Neural cell (in vitro differentiated cells): ENCODE measurements around the gene PROZ. TPM values are rescaled to one million over a fixed set of nuclear protein-coding genes. Genes with fewer than 3 reads are reported as not detected.

Experiments used
- H2AFZ ChIP-seq: fragments of 200-600, 300-800 bp; sonication (generic), shearing (Covaris generic); 2 replicates; pipeline ENCODE4 v1.6.0; 2014; ENCODE audit warnings: low read depth, mild to moderate bottlenecking, antibody characterized with exemption, low read length, moderate library complexity
- H3F3A ChIP-seq: fragments of 200-600 bp; shearing (Covaris generic); 2 replicates; pipeline ENCODE4 v1.6.1; 2016; ENCODE audit warnings: mild to moderate bottlenecking, moderate library complexity, mixed read lengths, antibody characterized with exemption, low read length; ENCODE audit not compliant: insufficient read depth, poor library complexity, severe bottlenecking
- H3K27ac ChIP-seq: fragments of 200-600, 300-800 bp; sonication (generic), shearing (Covaris generic); 2 replicates; pipeline ENCODE4 v1.5.1; 2014; ENCODE audit warnings: mild to moderate bottlenecking, low read length, moderate library complexity
- H3K27me3 ChIP-seq: fragments of 300-800, 200-600 bp; sonication (generic), shearing (Covaris generic); 2 replicates; pipeline ENCODE4 v1.6.0; 2014; ENCODE audit warnings: mild to moderate bottlenecking, low read depth, low read length, moderate library complexity; ENCODE audit not compliant: insufficient read depth
- H3K36me3 ChIP-seq: fragments of 300-800, 200-600 bp; sonication (generic), shearing (Covaris generic); 2 replicates; pipeline ENCODE4 v1.5.1; 2014; ENCODE audit warnings: mild to moderate bottlenecking, antibody characterized with exemption, low read length, moderate library complexity; ENCODE audit not compliant: insufficient read depth
- H3K4me2 ChIP-seq: fragments of 300-800, 200-600 bp; sonication (generic), shearing (Covaris generic); 2 replicates; pipeline ENCODE4 v1.6.0; 2014; ENCODE audit warnings: mild to moderate bottlenecking, low read length
- H3K4me3 ChIP-seq: fragments of 300-800, 200-600 bp; sonication (generic), shearing (Covaris generic); 2 replicates; pipeline ENCODE4 v1.5.1; 2014; ENCODE audit warnings: mild to moderate bottlenecking, low read length, moderate library complexity
- H3K79me2 ChIP-seq: fragments of 200-600 bp; shearing (Covaris generic); replicated peaks from 2 replicates; pipeline ENCODE4 v1.6.0; 2014; ENCODE audit warnings: mild to moderate bottlenecking, low read length, moderate library complexity; ENCODE audit not compliant: insufficient read depth
- H3K9ac ChIP-seq: fragments of 300-800, 200-600 bp; sonication (generic), shearing (Covaris generic); 2 replicates; pipeline ENCODE4 v1.6.1; 2016; ENCODE audit warnings: mild to moderate bottlenecking, low read length, mixed read lengths
- H3K9me2 ChIP-seq: fragments of 200-600 bp; shearing (Covaris generic); 2 replicates; pipeline ENCODE4 v1.6.1; 2016; ENCODE audit warnings: mild to moderate bottlenecking, low read length, mixed read lengths; ENCODE audit not compliant: insufficient read depth
- H3K9me3 ChIP-seq: fragments of 200-600, 300-800 bp; sonication (generic), shearing (Covaris generic); 2 replicates; pipeline ENCODE4 v1.6.1; 2016; ENCODE audit warnings: mild to moderate bottlenecking, mixed run types, low read length, moderate library complexity, mixed read lengths
- H4K20me1 ChIP-seq: fragments of 200-600 bp; shearing (Covaris generic); 2 replicates; pipeline ENCODE4 v1.6.1; 2016; ENCODE audit warnings: mild to moderate bottlenecking, mixed run types; ENCODE audit not compliant: insufficient read depth
- CTCF ChIP-seq: fragments of 450-650 bp; IDR thresholded peaks from 2 replicates; pipeline ENCODE4 v1.5.1; 2014; ENCODE audit warnings: antibody characterized with exemption, mild to moderate bottlenecking, moderate library complexity; ENCODE audit not compliant: poor library complexity, severe bottlenecking
- EP300 ChIP-seq: fragments of 450-650 bp; conservative IDR thresholded peaks from 2 replicates; pipeline ENCODE4 v1.6.1; 2014; ENCODE audit warnings: antibody characterized with exemption, mild to moderate bottlenecking, moderate library complexity; ENCODE audit not compliant: poor library complexity, severe bottlenecking
- EZH2 ChIP-seq: fragments of 200-600, 300-800 bp; shearing (Covaris generic), sonication (generic); IDR thresholded peaks from 2 replicates; pipeline ENCODE4 v1.6.1; 2014; ENCODE audit warnings: antibody characterized with exemption, low read length, borderline replicate concordance, mild to moderate bottlenecking; ENCODE audit not compliant: insufficient read depth, poor library complexity, severe bottlenecking
- MXI1 ChIP-seq: fragments of 450-650 bp; conservative IDR thresholded peaks from 2 replicates; pipeline ENCODE4 v1.6.1; 2014; ENCODE audit warnings: antibody characterized with exemption, mild to moderate bottlenecking; ENCODE audit not compliant: poor library complexity, severe bottlenecking
- POLR2AphosphoS5 ChIP-seq: IDR thresholded peaks from 2 replicates; pipeline ENCODE4 v1.6.1; 2012
- RAD21 ChIP-seq: fragments of 450-650 bp; conservative IDR thresholded peaks from 2 replicates; pipeline ENCODE4 v1.6.1; 2014; ENCODE audit warnings: antibody characterized with exemption, mild to moderate bottlenecking, moderate library complexity
- SMC3 ChIP-seq: fragments of 450-650 bp; conservative IDR thresholded peaks from 2 replicates; pipeline ENCODE4 v1.6.1; 2014; ENCODE audit warnings: antibody characterized with exemption, mild to moderate bottlenecking, moderate library complexity; ENCODE audit not compliant: poor library complexity
- TAF1 ChIP-seq: IDR thresholded peaks from 2 replicates; pipeline ENCODE4 v1.6.1; 2012; ENCODE audit warnings: low read depth
- polyA plus RNA-seq: library from polyadenylated mRNA; depleted of rRNA; stranded (reverse); fragments of >200 nt; gene quantifications from 2 replicates; pipeline ENCODE4 v1.2.3, GENCODE V29; 2014
- TF ChIP-seq, protein P1 (sequence below): IDR thresholded peaks from 2 replicates; pipeline ENCODE4 v1.6.1; 2012; ENCODE audit warnings: borderline replicate concordance

The PROZ gene
- polyA plus RNA-seq, 1 donor from 2014 or later: not detected

DNA sequence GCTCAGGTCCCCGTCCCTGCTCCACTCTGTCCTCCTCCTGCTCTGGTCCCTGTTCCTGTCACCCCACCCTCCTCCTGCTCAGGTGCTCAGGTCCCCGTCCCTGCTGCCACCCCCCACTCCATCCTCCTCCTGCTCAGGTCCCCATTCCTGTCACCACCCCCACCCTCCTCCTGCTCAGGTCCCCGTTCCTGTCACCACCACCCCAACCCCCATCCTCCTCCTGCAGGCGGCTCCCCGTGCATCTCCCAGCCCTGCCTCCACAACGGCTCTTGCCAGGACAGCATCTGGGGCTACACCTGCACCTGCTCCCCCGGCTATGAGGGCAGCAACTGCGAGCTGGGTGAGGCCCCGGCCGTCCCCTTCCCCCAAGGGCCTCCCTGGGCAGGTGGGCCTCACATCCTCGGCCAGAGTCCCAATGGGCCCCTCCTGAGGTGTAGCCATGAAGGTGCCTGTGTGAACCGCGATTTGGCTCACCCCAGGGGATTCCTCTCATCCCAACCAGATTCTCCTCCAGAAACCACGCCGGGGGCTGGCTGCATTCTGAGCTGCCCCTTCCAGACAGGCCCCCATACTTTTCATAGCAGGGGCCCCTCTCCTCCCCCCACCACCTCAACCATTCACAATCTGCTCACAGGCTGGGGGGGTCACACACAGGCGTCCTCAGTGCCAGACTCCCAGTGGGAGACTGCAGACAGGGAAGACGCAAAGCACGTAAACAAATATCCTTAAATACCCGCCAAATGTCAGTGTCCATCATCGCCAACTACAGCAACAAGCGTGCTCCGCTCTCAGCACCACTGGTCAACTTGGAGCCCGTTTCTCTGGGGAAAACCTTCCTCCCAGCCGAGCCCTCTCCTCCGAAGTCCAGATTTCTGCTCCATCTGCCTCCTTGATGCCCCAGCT is 4.6 kb downstream of the PROZ start:
- Histone ChIP-seq H3K27me3 (no peaks in the 10 kb centered on the region), H3K4me3 (no peak overlapping the region)

GRCh38 chr13:113164492-113164891 is 6.0 kb downstream of the PROZ start:
- Histone ChIP-seq H3K9me2 (no peaks in the 10 kb centered on the region), H3K9me3 (no peaks in the 10 kb centered on the region), H3K27ac (no peak overlapping the region), H3K4me3 (no peak overlapping the region), H2AFZ (no peak overlapping the region), H3K79me2 (no peaks in the 10 kb centered on the region), H3K9ac (no peak overlapping the region), H3K27me3 (no peaks in the 10 kb centered on the region), H3K36me3 (no peaks in the 10 kb centered on the region), H4K20me1 (no peaks in the 10 kb centered on the region), H3F3A (no peaks in the 10 kb centered on the region), H3K4me2 (no peak overlapping the region)
- TF ChIP-seq MXI1 (no peak), POLR2AphosphoS5 (no peak), RAD21 (no peak), TAF1 (no peak), SMC3 (no peak), EZH2 (no peak)
- TF ChIP-seq, protein P1, sequence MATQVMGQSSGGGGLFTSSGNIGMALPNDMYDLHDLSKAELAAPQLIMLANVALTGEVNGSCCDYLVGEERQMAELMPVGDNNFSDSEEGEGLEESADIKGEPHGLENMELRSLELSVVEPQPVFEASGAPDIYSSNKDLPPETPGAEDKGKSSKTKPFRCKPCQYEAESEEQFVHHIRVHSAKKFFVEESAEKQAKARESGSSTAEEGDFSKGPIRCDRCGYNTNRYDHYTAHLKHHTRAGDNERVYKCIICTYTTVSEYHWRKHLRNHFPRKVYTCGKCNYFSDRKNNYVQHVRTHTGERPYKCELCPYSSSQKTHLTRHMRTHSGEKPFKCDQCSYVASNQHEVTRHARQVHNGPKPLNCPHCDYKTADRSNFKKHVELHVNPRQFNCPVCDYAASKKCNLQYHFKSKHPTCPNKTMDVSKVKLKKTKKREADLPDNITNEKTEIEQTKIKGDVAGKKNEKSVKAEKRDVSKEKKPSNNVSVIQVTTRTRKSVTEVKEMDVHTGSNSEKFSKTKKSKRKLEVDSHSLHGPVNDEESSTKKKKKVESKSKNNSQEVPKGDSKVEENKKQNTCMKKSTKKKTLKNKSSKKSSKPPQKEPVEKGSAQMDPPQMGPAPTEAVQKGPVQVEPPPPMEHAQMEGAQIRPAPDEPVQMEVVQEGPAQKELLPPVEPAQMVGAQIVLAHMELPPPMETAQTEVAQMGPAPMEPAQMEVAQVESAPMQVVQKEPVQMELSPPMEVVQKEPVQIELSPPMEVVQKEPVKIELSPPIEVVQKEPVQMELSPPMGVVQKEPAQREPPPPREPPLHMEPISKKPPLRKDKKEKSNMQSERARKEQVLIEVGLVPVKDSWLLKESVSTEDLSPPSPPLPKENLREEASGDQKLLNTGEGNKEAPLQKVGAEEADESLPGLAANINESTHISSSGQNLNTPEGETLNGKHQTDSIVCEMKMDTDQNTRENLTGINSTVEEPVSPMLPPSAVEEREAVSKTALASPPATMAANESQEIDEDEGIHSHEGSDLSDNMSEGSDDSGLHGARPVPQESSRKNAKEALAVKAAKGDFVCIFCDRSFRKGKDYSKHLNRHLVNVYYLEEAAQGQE: no peak

More for the DNA sequence above, 4.6 kb downstream of the PROZ start:
- Histone ChIP-seq H3K9me2 (no peaks in the 10 kb centered on the region), H3F3A (no peaks in the 10 kb centered on the region), H3K9ac (no peak overlapping the region), H4K20me1 (no peaks in the 10 kb centered on the region), H3K27ac (no peak overlapping the region), H3K36me3 (no peaks in the 10 kb centered on the region), H3K9me3 (no peaks in the 10 kb centered on the region), H3K79me2 (no peaks in the 10 kb centered on the region), H2AFZ (no peak overlapping the region), H3K4me2 (no peak overlapping the region)
- TF ChIP-seq CTCF (no peak), RAD21 (no peak), POLR2AphosphoS5 (no peak), TAF1 (no peak), EZH2 (no peak), SMC3 (no peak), MXI1 (no peak), EP300 (no peak)
- TF ChIP-seq, protein P1: no peak
